Measurements from ENCODE around the gene DLK2. TPM values are rescaled to one million over a fixed set of nuclear protein-coding genes. Genes with fewer than 3 reads are reported as not detected.

DLK2 gene
- total and polyA plus RNA-seq, 2 of the 13 experiments (the other 11 are each of a cell fraction or from before 2014, with no cell fraction given): 1.2 to 3.8 TPM

DNA sequence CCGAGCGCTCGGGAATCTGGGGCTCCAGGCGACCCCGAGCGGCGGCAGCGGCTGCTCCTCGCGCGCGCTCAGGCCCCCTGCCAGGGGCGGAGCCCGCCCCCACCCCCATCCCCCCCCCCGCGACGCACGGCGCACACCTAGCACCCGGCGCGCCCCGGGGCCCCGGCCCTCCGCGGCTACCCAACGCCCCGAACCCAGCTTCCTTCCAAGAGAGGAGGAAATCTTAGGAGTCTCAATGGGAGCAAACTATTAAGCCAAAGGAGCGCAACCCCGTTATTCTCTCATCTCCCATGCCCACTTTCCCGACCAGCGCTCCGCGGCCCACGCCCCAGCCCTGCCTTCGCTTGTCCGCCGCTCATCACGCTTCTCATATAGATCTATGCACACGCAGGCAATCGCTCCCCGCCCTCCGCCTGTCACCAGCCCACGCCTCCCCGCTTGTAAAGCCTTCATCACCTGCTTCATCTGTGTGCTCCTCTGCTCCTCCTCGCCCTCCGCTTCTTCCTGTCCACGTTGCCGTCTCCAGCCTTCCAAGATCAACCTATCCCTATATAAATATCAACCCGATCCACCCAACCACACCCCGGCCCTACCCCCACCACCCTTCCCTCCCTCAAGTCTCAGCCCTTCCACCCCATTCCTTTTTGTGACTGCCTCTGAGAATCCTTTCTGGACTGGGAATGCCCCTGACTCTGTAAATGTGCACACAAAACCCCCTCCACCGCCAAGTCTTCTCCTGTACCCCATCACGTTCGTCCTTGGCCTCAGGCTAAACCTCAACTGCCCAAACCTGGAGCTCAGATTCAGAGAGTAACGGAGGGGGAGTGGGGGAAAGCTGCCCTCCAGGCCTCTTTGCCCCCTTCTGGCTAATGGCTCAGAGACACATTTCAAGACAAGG is at the start of gene DLK2 (continued):
- TF ChIP-seq, protein P1, sequence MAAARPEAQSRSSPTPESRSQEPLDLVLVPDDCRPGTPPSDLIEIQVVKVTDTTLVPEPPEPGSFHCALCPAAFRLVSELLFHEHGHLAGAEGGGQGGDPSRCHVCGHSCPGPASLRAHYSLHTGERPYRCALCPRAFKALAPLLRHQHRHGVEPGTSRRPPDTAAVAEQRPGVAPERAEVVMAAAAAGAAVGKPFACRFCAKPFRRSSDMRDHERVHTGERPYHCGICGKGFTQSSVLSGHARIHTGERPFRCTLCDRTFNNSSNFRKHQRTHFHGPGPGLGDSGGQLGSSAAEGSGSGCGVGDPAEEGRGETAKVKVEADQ (CRISPR knock-in tag; IDR thresholded peaks at IDR 0.05; ENCODE audit: borderline replicate concordance): peak; percentile 87
- TF ChIP-seq ZNF891 (CRISPR knock-in tag; IDR thresholded peaks at IDR 0.05): peak; percentile 22; the same call in 1 of the 2 replicates
- TF ChIP-seq ZNF572 (CRISPR knock-in tag; IDR thresholded peaks at IDR 0.05): no peak
- 0 out of 2 replicates have a peak, but pooled peaks have one; percentile 17 for TF ChIP-seq SOX5 (CRISPR knock-in tag; IDR thresholded peaks at IDR 0.05; ENCODE audit: borderline replicate concordance)
- no peak for TF ChIP-seq FLYWCH1 (CRISPR knock-in tag; IDR thresholded peaks at IDR 0.05)
- no peak for TF ChIP-seq MAFG (CRISPR knock-in tag; IDR thresholded peaks at IDR 0.05)
- TF ChIP-seq, protein P2, sequence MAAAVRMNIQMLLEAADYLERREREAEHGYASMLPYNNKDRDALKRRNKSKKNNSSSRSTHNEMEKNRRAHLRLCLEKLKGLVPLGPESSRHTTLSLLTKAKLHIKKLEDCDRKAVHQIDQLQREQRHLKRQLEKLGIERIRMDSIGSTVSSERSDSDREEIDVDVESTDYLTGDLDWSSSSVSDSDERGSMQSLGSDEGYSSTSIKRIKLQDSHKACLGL (CRISPR knock-in tag; IDR thresholded peaks at IDR 0.05): no peak
- 0 out of 2 replicates have a peak, but pooled peaks have one; percentile 8 for TF ChIP-seq RXRB (CRISPR knock-in tag; IDR thresholded peaks at IDR 0.05; ENCODE audit: borderline replicate concordance)
- TF ChIP-seq, protein P3, sequence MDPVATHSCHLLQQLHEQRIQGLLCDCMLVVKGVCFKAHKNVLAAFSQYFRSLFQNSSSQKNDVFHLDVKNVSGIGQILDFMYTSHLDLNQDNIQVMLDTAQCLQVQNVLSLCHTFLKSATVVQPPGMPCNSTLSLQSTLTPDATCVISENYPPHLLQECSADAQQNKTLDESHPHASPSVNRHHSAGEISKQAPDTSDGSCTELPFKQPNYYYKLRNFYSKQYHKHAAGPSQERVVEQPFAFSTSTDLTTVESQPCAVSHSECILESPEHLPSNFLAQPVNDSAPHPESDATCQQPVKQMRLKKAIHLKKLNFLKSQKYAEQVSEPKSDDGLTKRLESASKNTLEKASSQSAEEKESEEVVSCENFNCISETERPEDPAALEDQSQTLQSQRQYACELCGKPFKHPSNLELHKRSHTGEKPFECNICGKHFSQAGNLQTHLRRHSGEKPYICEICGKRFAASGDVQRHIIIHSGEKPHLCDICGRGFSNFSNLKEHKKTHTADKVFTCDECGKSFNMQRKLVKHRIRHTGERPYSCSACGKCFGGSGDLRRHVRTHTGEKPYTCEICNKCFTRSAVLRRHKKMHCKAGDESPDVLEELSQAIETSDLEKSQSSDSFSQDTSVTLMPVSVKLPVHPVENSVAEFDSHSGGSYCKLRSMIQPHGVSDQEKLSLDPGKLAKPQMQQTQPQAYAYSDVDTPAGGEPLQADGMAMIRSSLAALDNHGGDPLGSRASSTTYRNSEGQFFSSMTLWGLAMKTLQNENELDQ (CRISPR knock-in tag; IDR thresholded peaks at IDR 0.05; ENCODE audit: borderline replicate concordance): no peak
- TF ChIP-seq HMG20A (CRISPR knock-in tag; IDR thresholded peaks at IDR 0.05; ENCODE audit: borderline replicate concordance): no peak
- 0 out of 2 replicates have a peak, but pooled peaks have one; percentile 33 for TF ChIP-seq HOXD1 (CRISPR knock-in tag; IDR thresholded peaks at IDR 0.05)
- TF ChIP-seq ZC3H13 (CRISPR knock-in tag; IDR thresholded peaks at IDR 0.05): peak; percentile 57; the same call in 1 of the 2 replicates
- TF ChIP-seq, protein P4, sequence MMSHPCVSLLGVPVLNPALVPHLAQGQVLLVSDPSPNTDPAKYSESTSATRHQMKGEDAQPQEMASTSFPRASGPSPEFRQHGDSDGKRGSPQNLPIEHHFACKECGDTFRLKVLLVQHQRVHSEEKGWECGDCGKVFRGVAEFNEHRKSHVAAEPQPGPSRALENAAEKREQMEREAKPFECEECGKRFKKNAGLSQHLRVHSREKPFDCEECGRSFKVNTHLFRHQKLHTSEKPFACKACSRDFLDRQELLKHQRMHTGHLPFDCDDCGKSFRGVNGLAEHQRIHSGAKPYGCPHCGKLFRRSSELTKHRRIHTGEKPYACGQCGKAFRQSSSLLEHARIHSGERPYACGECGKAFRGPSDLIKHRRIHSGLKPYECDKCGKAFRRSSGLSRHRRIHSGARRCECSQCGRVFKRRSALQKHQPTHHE (CRISPR knock-in tag; IDR thresholded peaks at IDR 0.05; ENCODE audit: borderline replicate concordance): 0 out of 2 replicates have a peak, but pooled peaks have one; percentile 54
- TF ChIP-seq, protein P5, sequence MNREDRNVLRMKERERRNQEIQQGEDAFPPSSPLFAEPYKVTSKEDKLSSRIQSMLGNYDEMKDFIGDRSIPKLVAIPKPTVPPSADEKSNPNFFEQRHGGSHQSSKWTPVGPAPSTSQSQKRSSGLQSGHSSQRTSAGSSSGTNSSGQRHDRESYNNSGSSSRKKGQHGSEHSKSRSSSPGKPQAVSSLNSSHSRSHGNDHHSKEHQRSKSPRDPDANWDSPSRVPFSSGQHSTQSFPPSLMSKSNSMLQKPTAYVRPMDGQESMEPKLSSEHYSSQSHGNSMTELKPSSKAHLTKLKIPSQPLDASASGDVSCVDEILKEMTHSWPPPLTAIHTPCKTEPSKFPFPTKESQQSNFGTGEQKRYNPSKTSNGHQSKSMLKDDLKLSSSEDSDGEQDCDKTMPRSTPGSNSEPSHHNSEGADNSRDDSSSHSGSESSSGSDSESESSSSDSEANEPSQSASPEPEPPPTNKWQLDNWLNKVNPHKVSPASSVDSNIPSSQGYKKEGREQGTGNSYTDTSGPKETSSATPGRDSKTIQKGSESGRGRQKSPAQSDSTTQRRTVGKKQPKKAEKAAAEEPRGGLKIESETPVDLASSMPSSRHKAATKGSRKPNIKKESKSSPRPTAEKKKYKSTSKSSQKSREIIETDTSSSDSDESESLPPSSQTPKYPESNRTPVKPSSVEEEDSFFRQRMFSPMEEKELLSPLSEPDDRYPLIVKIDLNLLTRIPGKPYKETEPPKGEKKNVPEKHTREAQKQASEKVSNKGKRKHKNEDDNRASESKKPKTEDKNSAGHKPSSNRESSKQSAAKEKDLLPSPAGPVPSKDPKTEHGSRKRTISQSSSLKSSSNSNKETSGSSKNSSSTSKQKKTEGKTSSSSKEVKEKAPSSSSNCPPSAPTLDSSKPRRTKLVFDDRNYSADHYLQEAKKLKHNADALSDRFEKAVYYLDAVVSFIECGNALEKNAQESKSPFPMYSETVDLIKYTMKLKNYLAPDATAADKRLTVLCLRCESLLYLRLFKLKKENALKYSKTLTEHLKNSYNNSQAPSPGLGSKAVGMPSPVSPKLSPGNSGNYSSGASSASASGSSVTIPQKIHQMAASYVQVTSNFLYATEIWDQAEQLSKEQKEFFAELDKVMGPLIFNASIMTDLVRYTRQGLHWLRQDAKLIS (CRISPR knock-in tag; IDR thresholded peaks at IDR 0.05): no peak
- TF ChIP-seq NR2F2 (IDR thresholded peaks at IDR 0.05; ENCODE audit: borderline replicate concordance, low read depth): no peak
- TF ChIP-seq MXD4 (CRISPR knock-in tag; IDR thresholded peaks at IDR 0.05): peak; percentile 48; the same call in 1 of the 2 replicates
